ENCODE results near the gene UBE2D1. TPM values are rescaled to one million over a fixed set of nuclear protein-coding genes. Genes with fewer than 3 reads are reported as not detected.

The UBE2D1 gene
- total and polyA plus RNA-seq, 2 donors (not counting 3 experiments of a cell fraction or from before 2014, with no cell fraction given), result 13.5 to 14.5 TPM

DNA sequence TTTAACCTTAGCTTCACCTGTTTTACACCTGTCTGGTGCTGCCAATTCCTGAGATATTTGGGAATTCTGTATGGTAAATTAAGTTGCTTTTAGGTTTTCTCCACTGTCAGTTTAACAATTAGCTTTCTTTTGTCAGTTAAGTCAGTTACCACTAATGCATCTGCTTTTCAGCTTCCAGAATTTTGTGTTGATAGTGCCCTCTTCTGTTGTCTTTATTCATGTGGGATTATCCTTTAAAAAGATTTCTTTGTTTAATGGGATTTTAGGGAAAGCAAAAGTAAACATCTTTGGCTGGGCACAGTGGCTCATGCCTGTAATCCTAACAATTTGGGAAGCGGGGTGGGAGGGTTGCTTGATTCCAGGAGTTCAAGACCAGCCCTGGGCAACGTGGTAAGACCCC lies 58.5 kb downstream of the UBE2D1 start:
- ChIA-PET CTCF (interaction anchor here (0.9 to 2.9 kb wide), 5 partner anchors 8 to 98 kb away, joined by 3 to 23 read pairs (median 3); partner anchors contain the start of gene TFAM), POLR2A (no interaction called here)
- DNase-seq (ENCODE audit: low read depth, low spot score) (peak; percentile 5), FAIRE-seq (no peak)
- Histone ChIP-seq H3K4me1 (ENCODE audit: control insufficient read depth, extremely low read depth, insufficient read depth, low read length) (no peaks in the 10 kb centered on the region), H4K20me1 (replicated peaks; ENCODE audit: control insufficient read depth, extremely low read depth, insufficient read depth, low read length) (no peaks in the 10 kb centered on the region), H3K36me3 (ENCODE audit: control insufficient read depth in 2 of 2, extremely low read depth in 1 of 2, insufficient read depth in 2 of 2, low read length in 2 of 2) (peaks cover 5 to 22% of the 10 kb centered on the region in 2 experiments), H3K79me2 (ENCODE audit: control insufficient read depth, insufficient read depth, low read length) (peaks cover 14% of the 10 kb centered on the region), H2AFZ (ENCODE audit: low read depth, low read length) (no peak overlapping the region), H3K9me1 (replicated peaks; ENCODE audit: control insufficient read depth, extremely low read depth, insufficient read depth, low read length) (no peaks in the 10 kb centered on the region), H3K27ac (ENCODE audit: insufficient read depth, low read depth, low read length) (no peak overlapping the region), H3K4me3 (replicated peaks in 1 of 3; ENCODE audit: insufficient read depth in 1 of 3, low read depth in 1 of 3, low read length in 3 of 3) (no peak overlapping the region), H3K9ac (replicated peaks; ENCODE audit: extremely low read depth, insufficient read depth, low read length) (no peak overlapping the region), H3K27me3 (ENCODE audit: control insufficient read depth in 2 of 2, insufficient read depth in 2 of 2, low read length in 2 of 2) (no peaks in the 10 kb centered on the region), H3K4me2 (ENCODE audit: insufficient read depth, low read length) (no peak overlapping the region), H3K9me3 (replicated peaks; ENCODE audit: control insufficient read depth, insufficient read depth, low read length) (no peaks in the 10 kb centered on the region)
- BruUV-seq (replicated peaks), result no TSS peak
- TF ChIP-seq, protein P1, sequence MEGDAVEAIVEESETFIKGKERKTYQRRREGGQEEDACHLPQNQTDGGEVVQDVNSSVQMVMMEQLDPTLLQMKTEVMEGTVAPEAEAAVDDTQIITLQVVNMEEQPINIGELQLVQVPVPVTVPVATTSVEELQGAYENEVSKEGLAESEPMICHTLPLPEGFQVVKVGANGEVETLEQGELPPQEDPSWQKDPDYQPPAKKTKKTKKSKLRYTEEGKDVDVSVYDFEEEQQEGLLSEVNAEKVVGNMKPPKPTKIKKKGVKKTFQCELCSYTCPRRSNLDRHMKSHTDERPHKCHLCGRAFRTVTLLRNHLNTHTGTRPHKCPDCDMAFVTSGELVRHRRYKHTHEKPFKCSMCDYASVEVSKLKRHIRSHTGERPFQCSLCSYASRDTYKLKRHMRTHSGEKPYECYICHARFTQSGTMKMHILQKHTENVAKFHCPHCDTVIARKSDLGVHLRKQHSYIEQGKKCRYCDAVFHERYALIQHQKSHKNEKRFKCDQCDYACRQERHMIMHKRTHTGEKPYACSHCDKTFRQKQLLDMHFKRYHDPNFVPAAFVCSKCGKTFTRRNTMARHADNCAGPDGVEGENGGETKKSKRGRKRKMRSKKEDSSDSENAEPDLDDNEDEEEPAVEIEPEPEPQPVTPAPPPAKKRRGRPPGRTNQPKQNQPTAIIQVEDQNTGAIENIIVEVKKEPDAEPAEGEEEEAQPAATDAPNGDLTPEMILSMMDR (IDR thresholded peaks at IDR 0.05; ENCODE audit: extremely low read depth in 1 of 2, insufficient read depth in 1 of 2, low read depth in 1 of 2, low read length in 2 of 2), result no peak
- TF ChIP-seq MYC (IDR thresholded peaks at IDR 0.05; ENCODE audit: low read depth, low read length) (no peak), FOS (IDR thresholded peaks at IDR 0.05; ENCODE audit: borderline replicate concordance, insufficient read depth, low read length) (no peak), POLR2AphosphoS5 (IDR thresholded peaks at IDR 0.05; ENCODE audit: insufficient read depth, low read depth, low read length) (no peak), JUN (IDR thresholded peaks at IDR 0.05; ENCODE audit: borderline replicate concordance, insufficient read depth, insufficient read length, low read depth) (no peak), EZH2 (IDR thresholded peaks at IDR 0.05; ENCODE audit: borderline replicate concordance, low read depth, low read length, severe bottlenecking) (no peak), GATA2 (IDR thresholded peaks at IDR 0.05; ENCODE audit: insufficient read depth, insufficient read length, low read depth, low read length) (no peak), POLR2A (IDR thresholded peaks at IDR 0.05; ENCODE audit: low read depth, low read length) (no peak), MAX (IDR thresholded peaks at IDR 0.05; ENCODE audit: insufficient read depth, insufficient read length) (no peak)
- dilution Hi-C loops (cut with MboI; ENCODE audit: extremely low pct_ligation_motif_present, low sequenced_read_pairs) (no loop called here), intact Hi-C loops (cut with micrococcal nuclease) (loop anchor here (2.0 kb wide), 1 partner anchor 95 kb away; no protein-coding TSS in a partner anchor)
